GM18526 (cell line): ENCODE measurements around the gene RAB12.

ENCODE experiments used
- POLR2A ChIP-seq: IDR thresholded peaks from 3 replicates; pipeline ENCODE4 v1.6.1; 2011; ENCODE audit not compliant: insufficient read length; ENCODE audit errors: extremely low read depth

The RAB12 gene

GRCh38 chr18:8607776-8608742 lies 1.2 kb upstream of the RAB12 start:
- TF ChIP-seq POLR2A, result no peak

GRCh38 chr18:8609659-8610458 lies 622 bp downstream of the RAB12 start:
- TF ChIP-seq POLR2A, result no peak

GRCh38 chr18:8610459-8610851 lies 1.2 kb downstream of the RAB12 start:
- no peak for TF ChIP-seq POLR2A

- TF ChIP-seq POLR2A, result no peak
These were observed 2.8 kb downstream of the RAB12 start for GRCh38 chr18:8611916-8612576.

- TF ChIP-seq POLR2A, result no peak
These were observed 5.6 kb downstream of the RAB12 start for GRCh38 chr18:8614875-8615274.

GRCh38 chr18:8615397-8616027 lies 6.3 kb downstream of the RAB12 start:
- TF ChIP-seq POLR2A, result no peak

- no peak for TF ChIP-seq POLR2A
These were observed 6.8 kb downstream of the RAB12 start for GRCh38 chr18:8616028-8616401.

- TF ChIP-seq POLR2A, result no peak
These were observed 8.7 kb downstream of the RAB12 start for GRCh38 chr18:8617907-8618306.

- no peak for TF ChIP-seq POLR2A
These were observed 9.8 kb downstream of the RAB12 start for GRCh38 chr18:8619041-8619440.

GRCh38 chr18:8619835-8620577 lies 10.8 kb downstream of the RAB12 start:
- TF ChIP-seq POLR2A, result no peak

GRCh38 chr18:8620845-8621244 lies 11.6 kb downstream of the RAB12 start:
- no peak for TF ChIP-seq POLR2A

GRCh38 chr18:8623549-8624106 lies 14.4 kb downstream of the RAB12 start:
- TF ChIP-seq POLR2A, result no peak

- TF ChIP-seq POLR2A, result no peak
These were observed 16.3 kb downstream of the RAB12 start for GRCh38 chr18:8625461-8626092.
